CD14-positive monocyte (primary cell): ENCODE results near the gene EEFSEC. TPM values are rescaled to one million over a fixed set of nuclear protein-coding genes. Genes with fewer than 3 reads are reported as not detected.

ENCODE experiments used
- DNase-seq, 3 donors: peaks; one replicate each; pipeline ENCODE4 v3.0.0-alpha.2; 2011 to 2022
- H2AFZ ChIP-seq: 2 replicates; pipeline ENCODE4 v1.6.0; 2012; ENCODE audit warnings: mild to moderate bottlenecking, low read depth, low read length, inconsistent platforms; ENCODE audit not compliant: insufficient read depth, poor library complexity, severe bottlenecking
- H3K27ac ChIP-seq, 2 donors: 1 replicate in 1 of 2; 2 replicates in 1 of 2; pipeline ENCODE4 v1.5.1; 2012 to 2013; ENCODE audit warnings: low read length in 2 of 2, control low read depth in 1 of 2, inconsistent platforms in 1 of 2, low read depth in 1 of 2, mild to moderate bottlenecking in 1 of 2
- H3K27me3 ChIP-seq, 2 donors: one replicate each; pipeline versions ENCODE4 v1.6.0 to v1.6.1; 2011 to 2013; ENCODE audit warnings: low read length in 2 of 2; ENCODE audit not compliant: control insufficient read depth in 2 of 2, insufficient read depth in 2 of 2
- H3K36me3 ChIP-seq, 2 donors: replicated peaks in 1 of 2; 1 replicate in 1 of 2; 2 replicates in 1 of 2; pipeline versions ENCODE4 v1.5.1 to v1.6.1; 2012 to 2013; ENCODE audit warnings: low read length in 2 of 2, control low read depth in 1 of 2, inconsistent platforms in 1 of 2, mild to moderate bottlenecking in 1 of 2; ENCODE audit not compliant: insufficient read depth in 2 of 2, control insufficient read depth in 1 of 2
- H3K4me1 ChIP-seq, 2 donors: 1 replicate in 1 of 2; 2 replicates in 1 of 2; pipeline versions ENCODE4 v1.5.1 to v1.6.1; 2012 to 2013; ENCODE audit warnings: low read length in 2 of 2, control low read depth in 1 of 2, inconsistent platforms in 1 of 2, mild to moderate bottlenecking in 1 of 2, moderate library complexity in 1 of 2; ENCODE audit not compliant: insufficient read depth in 2 of 2, control insufficient read depth in 1 of 2
- H3K4me2 ChIP-seq: replicated peaks from 2 replicates; pipeline ENCODE3; 2012; ENCODE audit warnings: low read length, moderate library complexity, mild to moderate bottlenecking; ENCODE audit not compliant: poor library complexity, severe bottlenecking; ENCODE audit errors: extremely low read depth
- H3K4me3 ChIP-seq, 3 experiments: fragments of 200-600 bp in 1 of 3; sonication (generic) in 1 of 3; replicated peaks in 1 of 3; 1 replicate in 2 of 3; 2 replicates in 1 of 3; pipeline ENCODE4 v1.5.1; 2011 to 2013; ENCODE audit warnings: low read length in 3 of 3, mild to moderate bottlenecking in 3 of 3, control low read depth in 2 of 3, low read depth in 2 of 3, inconsistent platforms in 1 of 3, moderate library complexity in 1 of 3
- H3K79me2 ChIP-seq: 2 replicates; pipeline ENCODE4 v1.6.0; 2012; ENCODE audit warnings: mild to moderate bottlenecking, control low read depth, inconsistent platforms, low read length, moderate library complexity; ENCODE audit not compliant: insufficient read depth
- H3K9ac ChIP-seq: 2 replicates; pipeline ENCODE4 v1.6.0; 2017; ENCODE audit warnings: low read length, mild to moderate bottlenecking; ENCODE audit not compliant: insufficient read depth, poor library complexity, severe bottlenecking
- H3K9me3 ChIP-seq, 2 donors: replicated peaks in 1 of 2; 1 replicate in 1 of 2; 2 replicates in 1 of 2; pipeline versions ENCODE4 v1.5.1 to v1.6.1; 2012 to 2013; ENCODE audit warnings: low read length in 2 of 2, control low read depth in 1 of 2; ENCODE audit not compliant: control insufficient read depth in 1 of 2, insufficient read depth in 1 of 2
- H4K20me1 ChIP-seq: 2 replicates; pipeline ENCODE4 v1.6.0; 2012; ENCODE audit warnings: mild to moderate bottlenecking, low read length, control low read depth, moderate library complexity; ENCODE audit not compliant: insufficient read depth
- H3K27ac Mint-ChIP-seq, 7 donors: one replicate each; pipeline ENCODE4 v1.8.0; 2020; ENCODE audit warnings: mild to moderate bottlenecking in 7 of 7, mixed read lengths in 7 of 7, moderate library complexity in 6 of 7, inconsistent platforms in 2 of 7
- H3K27me3 Mint-ChIP-seq, 3 donors: one replicate each; pipeline ENCODE4 v1.8.0; 2021 to 2022; ENCODE audit warnings: low read depth in 3 of 3, mild to moderate bottlenecking in 3 of 3, mixed read lengths in 3 of 3, moderate library complexity in 3 of 3, inconsistent platforms in 1 of 3
- H3K36me3 Mint-ChIP-seq, 2 donors: one replicate each; pipeline ENCODE4 v1.8.0; 2020; ENCODE audit warnings: mixed read lengths in 2 of 2, inconsistent platforms in 1 of 2, mild to moderate bottlenecking in 1 of 2
- H3K4me1 Mint-ChIP-seq: one replicate; pipeline ENCODE4 v1.8.0; 2020; ENCODE audit warnings: mild to moderate bottlenecking, mixed read lengths
- H3K4me3 Mint-ChIP-seq, 2 donors: one replicate each; pipeline ENCODE4 v1.8.0; 2020; ENCODE audit warnings: mild to moderate bottlenecking in 2 of 2, mixed read lengths in 2 of 2, moderate library complexity in 1 of 2
- H3K9me3 Mint-ChIP-seq, 7 donors: one replicate each; pipeline ENCODE4 v1.8.0; 2020 to 2022; ENCODE audit warnings: mixed read lengths in 7 of 7, mild to moderate bottlenecking in 6 of 7, moderate library complexity in 6 of 7, inconsistent platforms in 2 of 7
- WGBS: methylation state at CpG from one replicate; pipeline ENCODE4 v1.1.5; 2013; ENCODE audit warnings: missing lambda C conversion rate; ENCODE audit not compliant: insufficient coverage; 5-methylcytosine and 5-hydroxymethylcytosine counted together
- intact Hi-C, 2 donors: fragments of 100-400 bp; cut with micrococcal nuclease; formaldehyde crosslinking; loops; one replicate each; pipeline versions ENCODE4 v1.15.0 to v1.15.1; 2023
- polyA plus RNA-seq, 3 donors: library from polyadenylated mRNA; depleted of rRNA in 1 of 3; unstranded in 2 of 3; stranded (reverse) in 1 of 3; fragments of 300-500 nt in 2 of 3; fragments of >200 nt in 1 of 3; fragmentation: Illumina TruSeq in 2 of 3; gene quantifications; 1 replicate in 2 of 3; 2 replicates in 1 of 3; pipeline ENCODE4 v1.2.3, GENCODE V29; 2012 to 2021
- TF ChIP-seq, protein P1 (sequence below): fragments of 200-600 bp; IDR thresholded peaks from one replicate; pipeline ENCODE4 v1.8.0; 2022; ENCODE audit warnings: antibody characterized with exemption, mild to moderate bottlenecking

Gene EEFSEC
- polyA plus RNA-seq, 3 donors, result 13.3 to 14.9 (median 14.9) TPM

DNA sequence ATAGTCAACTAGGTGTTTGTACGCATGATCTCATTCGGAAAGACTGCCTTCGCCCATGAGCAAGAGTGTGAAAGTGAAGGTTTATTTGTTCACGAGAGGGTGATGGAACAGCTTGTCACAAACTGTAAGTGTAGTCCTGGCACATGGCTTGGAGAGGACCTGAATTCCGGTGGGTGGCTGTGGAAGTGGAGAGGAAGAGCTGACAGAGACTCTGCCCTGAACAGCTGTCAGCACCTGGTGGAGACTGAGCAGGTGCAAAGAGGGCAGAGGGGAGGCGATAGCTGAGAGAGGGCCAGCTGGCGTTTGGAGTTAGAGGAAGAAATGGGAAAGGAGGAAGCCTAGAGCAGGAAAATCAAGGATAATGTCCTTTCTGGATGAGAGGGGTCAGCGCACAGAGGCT is 155.7 kb downstream of the EEFSEC start:
- Mint-ChIP-seq H3K4me3 (no peak overlapping the region), H3K9me3 (peaks cover 0 to 6% (median 0%) of the 10 kb centered on the region in 7 donors)

DNA sequence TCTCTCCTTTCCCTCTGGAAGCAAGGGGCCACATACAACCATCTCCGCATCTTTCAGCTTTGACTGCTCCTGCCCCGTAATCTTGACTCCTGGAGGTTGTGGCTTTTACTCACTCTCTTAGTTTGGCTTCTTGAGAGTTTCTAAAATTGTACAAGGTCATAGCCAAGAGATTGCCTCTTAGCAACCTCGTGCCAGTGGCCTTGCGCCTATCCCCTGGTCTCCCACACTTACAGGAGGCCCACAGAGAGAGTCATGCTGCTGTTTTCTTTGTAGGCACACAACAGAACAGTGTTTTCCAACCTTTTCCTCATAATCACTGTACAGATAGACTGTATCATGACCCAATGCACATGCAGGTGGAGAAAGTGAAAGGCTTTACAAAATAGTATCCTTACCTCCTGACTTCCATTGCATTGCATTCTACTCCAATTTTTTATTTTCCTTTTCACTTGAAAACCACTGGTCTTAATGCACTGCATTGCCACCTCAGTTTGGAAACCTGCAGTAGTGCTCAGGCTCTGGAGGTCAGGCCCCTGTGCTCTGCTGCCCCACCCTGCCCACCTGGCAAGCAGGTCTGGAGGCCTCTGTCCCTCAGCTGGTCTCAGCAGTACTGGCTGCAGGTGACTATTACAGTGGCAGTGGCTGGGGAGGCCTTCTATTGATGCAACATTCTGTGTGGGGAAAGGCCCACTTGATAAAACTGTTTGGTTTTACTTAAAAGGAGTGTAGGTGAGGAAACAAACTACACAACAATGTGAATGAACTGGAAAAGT is 157.2 kb downstream of the EEFSEC start:
- Mint-ChIP-seq H3K4me3 (no peak overlapping the region), H3K4me1 (no peaks in the 10 kb centered on the region), H3K27me3 (peaks cover 0 to 3% (median 0%) of the 10 kb centered on the region in 3 donors), H3K9me3 (no peaks in the 10 kb centered on the region), H3K27ac (no peak overlapping the region), H3K36me3 (peaks cover 29 to 34% of the 10 kb centered on the region in 2 donors)
- Histone ChIP-seq H3K4me1 (no peaks in the 10 kb centered on the region), H3K27ac (no peak overlapping the region), H4K20me1 (no peaks in the 10 kb centered on the region), H3K4me3 (no peak overlapping the region), H2AFZ (no peak overlapping the region), H3K36me3 (peaks cover 0 to 33% of the 10 kb centered on the region in 2 donors), H3K9me3 (no peaks in the 10 kb centered on the region), H3K4me2 (no peak overlapping the region), H3K27me3 (no peaks in the 10 kb centered on the region), H3K79me2 (no peaks in the 10 kb centered on the region), H3K9ac (no peak overlapping the region)
- no peak for DNase-seq
- WGBS, result 100% methylated on average over 2 of the region's 4 CpGs
- TF ChIP-seq, protein P1, sequence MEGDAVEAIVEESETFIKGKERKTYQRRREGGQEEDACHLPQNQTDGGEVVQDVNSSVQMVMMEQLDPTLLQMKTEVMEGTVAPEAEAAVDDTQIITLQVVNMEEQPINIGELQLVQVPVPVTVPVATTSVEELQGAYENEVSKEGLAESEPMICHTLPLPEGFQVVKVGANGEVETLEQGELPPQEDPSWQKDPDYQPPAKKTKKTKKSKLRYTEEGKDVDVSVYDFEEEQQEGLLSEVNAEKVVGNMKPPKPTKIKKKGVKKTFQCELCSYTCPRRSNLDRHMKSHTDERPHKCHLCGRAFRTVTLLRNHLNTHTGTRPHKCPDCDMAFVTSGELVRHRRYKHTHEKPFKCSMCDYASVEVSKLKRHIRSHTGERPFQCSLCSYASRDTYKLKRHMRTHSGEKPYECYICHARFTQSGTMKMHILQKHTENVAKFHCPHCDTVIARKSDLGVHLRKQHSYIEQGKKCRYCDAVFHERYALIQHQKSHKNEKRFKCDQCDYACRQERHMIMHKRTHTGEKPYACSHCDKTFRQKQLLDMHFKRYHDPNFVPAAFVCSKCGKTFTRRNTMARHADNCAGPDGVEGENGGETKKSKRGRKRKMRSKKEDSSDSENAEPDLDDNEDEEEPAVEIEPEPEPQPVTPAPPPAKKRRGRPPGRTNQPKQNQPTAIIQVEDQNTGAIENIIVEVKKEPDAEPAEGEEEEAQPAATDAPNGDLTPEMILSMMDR, result no peak
- intact Hi-C loops, result no loop called here

More for the DNA sequence above, 155.7 kb downstream of the EEFSEC start:
- Histone ChIP-seq H3K27me3 (no peaks in the 10 kb centered on the region), H3K9ac (no peak overlapping the region), H3K27ac (no peak overlapping the region), H3K36me3 (peaks cover 0 to 38% of the 10 kb centered on the region in 2 donors), H4K20me1 (no peaks in the 10 kb centered on the region), H3K4me1 (no peaks in the 10 kb centered on the region), H2AFZ (no peak overlapping the region), H3K4me3 (no peak overlapping the region), H3K79me2 (no peaks in the 10 kb centered on the region), H3K4me2 (no peak overlapping the region), H3K9me3 (no peaks in the 10 kb centered on the region)
- TF ChIP-seq, protein P1, result no peak
- WGBS, result 98% methylated on average over 8 of the region's 8 CpGs
- H3K36me3 Mint-ChIP-seq, result peaks cover 35 to 36% of the 10 kb centered on the region in 2 donors
- H3K27me3 Mint-ChIP-seq, result peaks cover 0 to 3% (median 0%) of the 10 kb centered on the region in 3 donors
- H3K4me1 Mint-ChIP-seq, result no peaks in the 10 kb centered on the region
- H3K27ac Mint-ChIP-seq, result no peak overlapping the region
- intact Hi-C loops, result no loop called here
- no peak for DNase-seq
